PC-3 (cell line): ENCODE results near the gene CCR5AS.

Experiments used
- ATAC-seq: fragments of 200-7000 bp; cut with Tn5 transposase; 2 replicates; pipeline ENCODE4 v1.9.1; 2020; ENCODE audit warnings: mild to moderate bottlenecking, moderate library complexity
- BruUV-seq: library from RNA; stranded (reverse); fragments of 400-500 nt; replicated peaks from 2 replicates; lab custom pipeline; 2021; lab: Mats Ljungman, UMichigan
- CTCF ChIA-PET: fragments of 300-600 bp; sonication (Branson Sonifier 250); formaldehyde crosslinking; loops from one replicate; lab custom pipeline; 2022; ENCODE audit warnings: antibody characterized with exemption; lab: Charles Lee
- POLR2A ChIA-PET: fragments of 300-600 bp; sonication (Branson Sonifier 250); formaldehyde crosslinking; loops from one replicate; lab custom pipeline; 2022; ENCODE audit warnings: antibody characterized with exemption; ENCODE audit not compliant: unreplicated experiment; lab: Charles Lee
- DNase-seq: peaks from one replicate; pipeline ENCODE4 v3.0.0-alpha.2; 2015
- H2AFZ ChIP-seq: fragments of 300-600 bp; sonication (generic); 2 replicates; pipeline ENCODE4 v1.6.0; 2016; ENCODE audit warnings: antibody characterized with exemption, low read length
- H3F3A ChIP-seq: fragments of 300-600 bp; sonication (generic); one replicate; pipeline ENCODE4 v1.6.0; 2017; ENCODE audit warnings: antibody characterized with exemption, low read length, control low read depth, mild to moderate bottlenecking; ENCODE audit not compliant: unreplicated experiment
- H3K27ac ChIP-seq: fragments of 300-600 bp; sonication (generic); 2 replicates; pipeline ENCODE4 v1.5.1; 2016; ENCODE audit warnings: mild to moderate bottlenecking, low read length
- H3K27me3 ChIP-seq: fragments of 300-600 bp; sonication (generic); 2 replicates; pipeline ENCODE4 v1.6.1; 2016; ENCODE audit warnings: low read length, mixed read lengths
- H3K36me3 ChIP-seq: fragments of 300-600 bp; sonication (generic); 2 replicates; pipeline ENCODE4 v1.6.1; 2016; ENCODE audit warnings: low read depth, mixed run types, low read length, mixed read lengths
- H3K4me1 ChIP-seq: fragments of 300-600 bp; sonication (generic); 2 replicates; pipeline ENCODE4 v1.5.1; 2016; ENCODE audit warnings: low read length; ENCODE audit not compliant: insufficient read depth
- H3K4me2 ChIP-seq: fragments of 300-600 bp; sonication (generic); 2 replicates; pipeline ENCODE4 v1.6.0; 2016; ENCODE audit warnings: low read length
- H3K4me3 ChIP-seq: fragments of 300-600 bp; sonication (generic); 2 replicates; pipeline ENCODE4 v1.5.1; 2016; ENCODE audit warnings: mild to moderate bottlenecking, low read length, mixed read lengths
- H3K79me2 ChIP-seq: fragments of 300-600 bp; sonication (generic); 2 replicates; pipeline ENCODE4 v1.6.1; 2017; ENCODE audit warnings: low read length, mixed read lengths
- H3K9ac ChIP-seq: fragments of 300-600 bp; sonication (generic); 2 replicates; pipeline ENCODE4 v1.6.0; 2016; ENCODE audit warnings: mild to moderate bottlenecking, low read length
- H3K9me2 ChIP-seq: fragments of 300-600 bp; sonication (generic); replicated peaks from 2 replicates; pipeline ENCODE4 v1.6.1; 2016; ENCODE audit warnings: mixed run types, low read length, mixed read lengths
- H3K9me3 ChIP-seq: fragments of 300-600 bp; sonication (generic); 2 replicates; pipeline ENCODE4 v1.6.1; 2016; ENCODE audit warnings: low read length, mixed read lengths
- H4K20me1 ChIP-seq: fragments of 300-600 bp; sonication (generic); 2 replicates; pipeline ENCODE4 v1.6.1; 2016; ENCODE audit warnings: low read length, mixed read lengths
- EZH2 ChIP-seq: fragments of 300-600 bp; sonication (generic); IDR thresholded peaks from one replicate; pipeline ENCODE4 v1.6.1; 2017; ENCODE audit warnings: antibody characterized with exemption, mild to moderate bottlenecking, low read length; ENCODE audit not compliant: unreplicated experiment
- EZH2phosphoT487 ChIP-seq: fragments of 300-600 bp; sonication (generic); IDR thresholded peaks from 2 replicates; pipeline ENCODE4 v1.6.1; 2018; ENCODE audit warnings: mild to moderate bottlenecking, antibody characterized with exemption, low read length, borderline replicate concordance
- intact Hi-C: fragments of 100-400 bp; cut with micrococcal nuclease; formaldehyde crosslinking; loops from 2 replicates; pipeline ENCODE4 v1.9.0; 2023
- TF ChIP-seq, protein P1 (sequence below): fragments of 300-600 bp; sonication (generic); conservative IDR thresholded peaks from 2 replicates; pipeline ENCODE4 v1.5.1; 2017; ENCODE audit warnings: antibody characterized with exemption, low read depth, mild to moderate bottlenecking, low read length

CCR5AS gene

DNA sequence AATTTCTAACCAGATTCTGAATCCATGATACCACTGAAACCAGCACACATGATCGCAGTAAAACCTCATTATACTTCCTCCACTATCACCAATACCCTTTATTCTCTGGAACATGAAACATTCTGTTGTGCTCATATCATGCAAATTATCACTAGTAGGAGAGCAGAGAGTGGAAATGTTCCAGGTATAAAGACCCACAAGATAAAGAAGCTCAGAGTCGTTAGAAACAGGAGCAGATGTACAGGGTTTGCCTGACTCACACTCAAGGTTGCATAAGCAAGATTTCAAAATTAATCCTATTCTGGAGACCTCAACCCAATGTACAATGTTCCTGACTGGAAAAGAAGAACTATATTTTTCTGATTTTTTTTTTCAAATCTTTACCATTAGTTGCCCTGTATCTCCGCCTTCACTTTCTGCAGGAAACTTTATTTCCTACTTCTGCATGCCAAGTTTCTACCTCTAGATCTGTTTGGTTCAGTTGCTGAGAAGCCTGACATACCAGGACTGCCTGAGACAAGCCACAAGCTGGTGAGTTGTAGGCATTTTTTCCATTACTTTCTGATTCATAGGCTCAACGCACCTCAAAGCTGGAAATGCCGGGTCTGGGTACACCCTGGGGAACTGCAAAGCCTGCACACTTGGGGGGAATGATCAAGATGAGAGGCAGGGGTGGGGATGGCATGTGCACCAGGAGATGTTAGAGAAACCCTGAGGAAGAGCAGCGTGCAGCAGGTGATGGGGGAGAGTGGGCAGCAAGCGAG is 53.0 kb downstream of the CCR5AS start, which contains the start of gene CCR2:
Gene CCR2 (plus strand): TSS at position 465 of the 764 bp plus-strand sequence. CDS start 3,417 bp downstream, outside the sequence.
- H3F3A ChIP-seq, result no peaks in the 10 kb centered on the region
- BruUV-seq, result no TSS peak
- no peaks in the 10 kb centered on the region for H3K79me2 ChIP-seq
- ATAC-seq (no peak), DNase-seq (no peak)
- H3K4me3 ChIP-seq, result no peak within 1 kb of the TSS
- H3K9me2 ChIP-seq, result no peaks in the 10 kb centered on the region
- no peak within 1 kb of the TSS for H3K9ac ChIP-seq
- CTCF ChIA-PET, result no interaction called here
- no peaks in the 10 kb centered on the region for H3K36me3 ChIP-seq
- H4K20me1 ChIP-seq, result no peaks in the 10 kb centered on the region
- no peak within 1 kb of the TSS for H3K4me2 ChIP-seq
- H3K4me1 ChIP-seq, result no peaks in the 10 kb centered on the region
- POLR2A ChIA-PET, result no interaction called here
- H3K27me3 ChIP-seq, result peaks cover 18% of the 10 kb centered on the region
- no peaks in the 10 kb centered on the region for H3K9me3 ChIP-seq
- no peak within 1 kb of the TSS for H2AFZ ChIP-seq
- TF ChIP-seq EZH2phosphoT487 (no peak), EZH2 (no peak)
- TF ChIP-seq, protein P1, sequence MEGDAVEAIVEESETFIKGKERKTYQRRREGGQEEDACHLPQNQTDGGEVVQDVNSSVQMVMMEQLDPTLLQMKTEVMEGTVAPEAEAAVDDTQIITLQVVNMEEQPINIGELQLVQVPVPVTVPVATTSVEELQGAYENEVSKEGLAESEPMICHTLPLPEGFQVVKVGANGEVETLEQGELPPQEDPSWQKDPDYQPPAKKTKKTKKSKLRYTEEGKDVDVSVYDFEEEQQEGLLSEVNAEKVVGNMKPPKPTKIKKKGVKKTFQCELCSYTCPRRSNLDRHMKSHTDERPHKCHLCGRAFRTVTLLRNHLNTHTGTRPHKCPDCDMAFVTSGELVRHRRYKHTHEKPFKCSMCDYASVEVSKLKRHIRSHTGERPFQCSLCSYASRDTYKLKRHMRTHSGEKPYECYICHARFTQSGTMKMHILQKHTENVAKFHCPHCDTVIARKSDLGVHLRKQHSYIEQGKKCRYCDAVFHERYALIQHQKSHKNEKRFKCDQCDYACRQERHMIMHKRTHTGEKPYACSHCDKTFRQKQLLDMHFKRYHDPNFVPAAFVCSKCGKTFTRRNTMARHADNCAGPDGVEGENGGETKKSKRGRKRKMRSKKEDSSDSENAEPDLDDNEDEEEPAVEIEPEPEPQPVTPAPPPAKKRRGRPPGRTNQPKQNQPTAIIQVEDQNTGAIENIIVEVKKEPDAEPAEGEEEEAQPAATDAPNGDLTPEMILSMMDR, result no peak
- intact Hi-C loops, result no loop called here
- H3K27ac ChIP-seq, result no peak within 1 kb of the TSS

DNA sequence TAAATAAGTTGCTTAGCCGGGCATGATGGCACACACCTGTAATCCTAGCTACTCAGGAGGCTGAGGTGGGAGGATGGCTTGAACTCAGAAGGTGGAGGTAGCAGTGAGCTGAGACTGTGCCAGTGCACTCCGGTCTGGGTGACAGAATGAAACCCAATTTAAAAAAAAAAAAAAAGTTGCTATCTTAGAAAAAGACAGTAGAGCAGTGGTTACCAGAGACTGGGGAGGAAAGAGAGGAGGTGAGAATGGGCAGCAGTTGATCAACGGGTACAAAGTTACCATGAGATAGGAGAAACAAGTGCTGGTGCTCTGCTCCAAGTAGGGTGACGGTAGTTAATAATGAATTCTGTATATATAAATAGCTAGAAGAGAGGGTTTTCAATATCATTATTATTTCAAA is 53.8 kb downstream of the CCR5AS start:
- Histone ChIP-seq H3K9ac (no peak overlapping the region), H3K4me2 (no peak overlapping the region), H3K9me2 (no peaks in the 10 kb centered on the region), H4K20me1 (no peaks in the 10 kb centered on the region), H3K9me3 (no peaks in the 10 kb centered on the region), H3F3A (no peaks in the 10 kb centered on the region), H3K27ac (no peak overlapping the region), H3K4me1 (no peaks in the 10 kb centered on the region), H3K27me3 (peaks cover 18% of the 10 kb centered on the region), H2AFZ (no peak overlapping the region), H3K36me3 (no peaks in the 10 kb centered on the region), H3K4me3 (no peak overlapping the region), H3K79me2 (no peaks in the 10 kb centered on the region)
- CTCF ChIA-PET, result no interaction called here
- BruUV-seq, result no TSS peak
- POLR2A ChIA-PET, result no interaction called here
- TF ChIP-seq EZH2 (no peak), EZH2phosphoT487 (no peak)
- TF ChIP-seq, protein P1, result no peak
- no peak for DNase-seq
- intact Hi-C loops, result no loop called here
- no peak for ATAC-seq

DNA sequence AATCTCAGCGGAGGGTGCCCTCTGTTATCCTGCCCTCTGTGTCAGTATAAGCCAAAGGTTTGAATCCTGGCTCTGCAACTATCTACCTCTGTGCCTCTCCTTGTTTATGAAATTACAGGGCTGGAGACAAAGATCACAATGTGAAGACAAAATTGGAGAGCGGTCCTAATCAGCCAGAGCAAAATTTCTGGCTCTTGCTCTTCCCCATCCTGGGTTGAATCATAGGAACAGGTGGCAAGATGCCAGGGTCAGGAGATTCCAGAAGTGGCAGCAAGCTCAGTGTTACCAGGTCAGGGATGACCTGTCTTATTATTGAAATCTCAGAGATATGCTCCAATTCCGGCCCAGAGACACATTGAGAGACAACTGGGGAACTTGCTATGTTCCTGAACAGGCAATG is 55.2 kb downstream of the CCR5AS start:
- intact Hi-C loops, result no loop called here
- Histone ChIP-seq H3K27me3 (peaks cover 18% of the 10 kb centered on the region), H3K9ac (no peak overlapping the region), H3K36me3 (no peaks in the 10 kb centered on the region), H3K9me3 (no peaks in the 10 kb centered on the region), H3K4me3 (no peak overlapping the region), H3F3A (no peaks in the 10 kb centered on the region), H3K4me1 (no peaks in the 10 kb centered on the region), H3K79me2 (no peaks in the 10 kb centered on the region), H4K20me1 (no peaks in the 10 kb centered on the region), H2AFZ (no peak overlapping the region), H3K27ac (no peak overlapping the region), H3K4me2 (no peak overlapping the region), H3K9me2 (no peaks in the 10 kb centered on the region)
- CTCF ChIA-PET, result no interaction called here
- POLR2A ChIA-PET, result no interaction called here
- BruUV-seq, result no TSS peak
- TF ChIP-seq EZH2 (no peak), EZH2phosphoT487 (no peak)
- TF ChIP-seq, protein P1, result no peak
- ATAC-seq (no peak; the same call in 1 of the 2 replicates), DNase-seq (peak; percentile 60)
